ENCODE measurements around the gene KCTD7.
"Not testable (repeated sequence)": the region's sequence is repeated elsewhere in the genome, so short reads cannot be mapped to it uniquely, and the experiment has no call there.

KCTD7 gene
- total RNA-seq = 4.2 to 40.7 (median 37.7) reads per million in 3 experiments

DNA sequence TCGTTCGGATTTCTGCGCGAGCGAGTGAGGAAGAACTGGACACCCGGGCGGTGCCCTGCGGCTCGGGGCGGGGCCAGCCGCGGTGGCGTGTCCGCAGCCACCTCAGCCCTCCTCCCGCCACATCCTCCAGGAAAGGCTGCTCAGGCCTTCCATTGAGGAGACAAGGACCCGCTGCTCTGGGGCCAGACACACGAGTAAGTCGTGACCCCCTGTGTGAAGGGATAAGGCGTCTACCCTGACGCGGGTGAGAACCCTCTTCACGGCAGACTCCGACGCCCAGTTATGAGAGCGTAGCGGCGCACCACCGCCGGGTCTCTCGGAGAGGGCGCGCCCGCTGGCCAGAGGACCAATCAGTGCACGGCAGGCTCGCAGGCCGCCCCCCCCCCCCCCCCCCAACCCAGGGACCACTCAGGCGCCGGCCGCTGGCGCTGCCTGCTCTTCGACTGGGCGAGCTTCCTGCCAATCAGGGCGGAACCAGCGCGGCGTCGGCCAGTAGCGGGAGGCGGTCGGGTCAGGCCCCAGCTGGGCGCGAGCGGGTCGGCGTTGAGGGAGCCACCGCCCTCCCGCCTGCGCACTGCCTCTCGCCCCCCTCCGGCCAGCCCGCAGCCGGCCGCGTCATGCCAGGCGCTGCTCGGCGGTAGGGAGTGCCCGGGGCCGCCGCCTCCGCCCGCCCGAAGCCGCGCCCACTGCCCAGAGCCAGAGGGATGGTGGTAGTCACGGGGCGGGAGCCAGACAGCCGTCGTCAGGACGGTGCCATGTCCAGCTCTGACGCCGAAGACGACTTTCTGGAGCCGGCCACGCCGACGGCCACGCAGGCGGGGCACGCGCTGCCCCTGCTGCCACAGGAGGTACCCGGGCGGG is at the start of gene KCTD7:
KCTD7 (plus strand) TSS at position 521 of the 861 bp plus-strand sequence; CDS start at position 705, 184 bp downstream.
- DNase-seq = peak; percentile 94

DNA sequence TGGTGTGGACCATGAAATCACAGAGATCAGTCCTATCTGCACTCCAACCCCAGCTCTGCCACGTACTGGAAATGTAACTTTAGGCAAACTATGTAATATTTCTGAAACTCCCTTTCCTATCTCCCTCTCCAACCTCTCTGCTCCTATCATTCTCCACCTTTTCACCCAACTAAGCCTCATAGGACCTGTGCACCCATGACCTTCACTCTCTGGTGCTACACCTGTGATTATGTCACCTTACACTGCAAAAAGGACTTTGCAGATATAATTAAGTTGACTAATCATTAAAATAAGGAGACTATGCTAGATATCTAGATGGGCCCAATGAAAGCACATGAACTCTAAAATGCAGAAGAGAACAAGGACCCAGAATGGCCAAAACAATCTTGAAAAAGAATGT is 48.3 kb upstream of the KCTD7 start:
- not testable (repeated sequence) for DNase-seq

DNA sequence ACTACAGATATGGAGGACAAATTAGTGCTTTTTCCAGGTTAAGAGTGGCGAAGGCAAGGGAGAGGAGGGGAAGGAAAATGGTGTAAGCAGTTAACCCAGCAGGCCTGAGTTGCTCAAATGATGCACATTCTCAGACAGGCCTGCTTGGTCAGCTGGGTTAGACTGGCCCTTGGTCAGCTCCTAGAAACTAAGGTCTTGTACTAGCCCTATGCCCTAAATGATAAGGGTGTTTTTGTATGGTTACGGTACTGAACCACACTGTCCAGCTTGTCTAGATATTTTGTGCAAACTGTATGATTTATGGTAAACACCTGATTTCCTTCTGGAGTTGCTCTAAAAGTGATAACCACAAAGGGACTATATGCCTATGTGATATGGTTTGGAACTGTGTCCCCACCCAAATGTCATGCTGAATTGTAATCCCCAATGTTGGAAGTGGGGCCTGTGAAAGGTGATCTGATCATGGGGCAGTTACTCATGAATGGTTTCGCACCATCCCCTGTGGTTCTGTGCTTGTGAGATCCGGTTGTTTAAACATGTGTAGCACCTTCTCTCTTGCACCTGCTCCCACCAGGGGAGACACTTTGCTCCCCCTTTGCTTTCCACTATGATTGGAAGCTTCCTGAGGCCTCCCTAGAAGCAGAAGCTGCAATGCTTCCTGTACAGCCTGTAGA is 45.7 kb upstream of the KCTD7 start:
- not testable (repeated sequence) for DNase-seq

DNA sequence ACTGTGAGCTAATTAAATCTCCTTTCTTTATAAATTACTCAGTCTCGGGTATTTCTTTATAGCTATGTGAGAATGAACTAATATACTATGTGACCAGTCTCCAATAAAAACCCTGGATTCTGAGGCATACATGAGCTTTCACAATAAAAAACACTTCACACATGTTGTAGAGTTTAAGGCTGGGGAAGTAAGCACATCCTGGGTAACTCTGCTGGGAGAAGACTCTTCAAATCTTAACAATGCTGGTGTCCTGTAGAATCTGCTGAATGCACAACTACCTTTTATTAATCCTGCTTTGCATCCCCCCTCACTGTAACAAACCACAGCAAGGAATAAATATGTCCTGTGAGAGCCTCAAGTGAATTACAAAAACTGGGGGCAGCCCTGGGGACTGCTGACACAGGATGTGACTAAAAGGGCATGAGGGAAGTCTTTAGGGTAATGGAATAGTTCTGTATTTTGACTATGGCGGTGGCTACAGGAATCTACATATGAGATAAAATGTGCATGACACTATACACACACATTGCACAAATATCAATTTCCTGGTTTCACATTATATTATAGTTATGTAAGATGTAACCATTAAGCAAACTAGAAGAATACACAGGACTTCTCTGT is 45.1 kb upstream of the KCTD7 start:
- no peak for DNase-seq

DNA sequence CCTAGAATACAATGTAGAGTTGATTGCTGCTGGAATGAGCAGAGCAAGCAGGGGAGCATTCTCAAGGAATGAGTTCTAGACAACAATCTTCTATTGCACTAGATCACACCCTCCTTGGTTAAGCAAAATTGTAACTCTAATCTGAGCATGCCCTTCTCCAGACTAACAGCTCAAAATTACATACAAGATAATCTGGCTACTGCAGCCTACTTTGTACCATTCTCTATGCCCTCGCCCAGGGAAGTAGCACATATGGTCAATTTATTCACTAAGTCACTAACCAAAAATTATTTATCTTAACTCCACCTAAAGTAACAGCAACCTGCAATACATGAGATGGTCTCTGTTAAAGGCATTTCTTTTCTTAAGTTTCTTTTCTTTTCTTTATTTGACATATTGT is 42.5 kb upstream of the KCTD7 start:
- no peak for DNase-seq

DNA sequence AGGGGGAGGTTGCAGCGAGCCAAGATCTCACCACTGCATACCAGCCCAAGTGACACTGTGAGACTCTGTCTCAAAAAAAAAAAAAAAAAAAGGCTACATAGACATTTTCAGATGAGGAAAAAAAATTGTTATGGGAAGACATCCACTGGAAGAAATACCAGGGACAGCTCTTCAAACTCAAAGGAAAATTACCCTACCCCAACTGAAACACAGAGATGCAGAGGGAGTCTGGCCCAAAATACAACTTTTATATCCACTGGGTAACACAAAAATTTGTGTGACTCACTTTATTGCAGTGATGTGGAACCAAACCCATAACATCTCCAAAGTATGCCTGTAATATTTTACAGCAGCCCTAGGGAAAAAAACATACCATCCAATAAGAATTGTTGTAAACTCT is 40.5 kb upstream of the KCTD7 start:
- DNase-seq = not testable (repeated sequence)

DNA sequence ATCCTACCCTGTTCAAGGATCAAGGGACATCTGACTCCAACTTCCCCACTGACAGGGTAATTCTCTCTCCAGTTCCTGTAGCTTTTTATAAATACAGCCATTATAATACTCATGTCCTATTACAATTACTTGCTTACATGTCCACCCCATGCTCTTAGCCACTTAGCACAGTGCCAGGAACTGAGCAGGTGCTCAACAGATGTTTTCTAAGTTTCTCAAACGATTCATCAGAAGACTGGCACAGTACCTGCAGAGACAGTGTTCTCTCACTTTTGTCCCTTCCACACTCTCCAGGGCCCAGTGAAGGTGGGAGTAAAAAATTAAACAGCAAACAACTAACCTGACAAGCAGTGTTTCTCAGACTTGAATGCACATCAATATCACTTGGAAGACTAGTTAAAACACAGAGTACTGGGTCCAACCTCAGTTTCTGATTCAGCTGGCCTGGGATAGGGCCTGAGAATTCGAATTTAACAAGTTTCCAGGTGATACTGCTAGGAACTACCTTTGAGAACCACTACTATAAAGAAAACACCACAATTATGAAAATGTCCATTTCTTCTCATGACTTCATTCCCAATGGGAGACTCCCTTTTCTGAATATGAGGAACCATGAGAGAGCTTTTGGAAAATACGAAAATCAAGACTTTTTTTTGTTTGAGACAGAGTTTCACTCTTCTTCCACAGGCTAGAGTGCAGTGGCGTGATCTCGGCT is 39.7 kb upstream of the KCTD7 start:
- not testable (repeated sequence) for DNase-seq

DNA sequence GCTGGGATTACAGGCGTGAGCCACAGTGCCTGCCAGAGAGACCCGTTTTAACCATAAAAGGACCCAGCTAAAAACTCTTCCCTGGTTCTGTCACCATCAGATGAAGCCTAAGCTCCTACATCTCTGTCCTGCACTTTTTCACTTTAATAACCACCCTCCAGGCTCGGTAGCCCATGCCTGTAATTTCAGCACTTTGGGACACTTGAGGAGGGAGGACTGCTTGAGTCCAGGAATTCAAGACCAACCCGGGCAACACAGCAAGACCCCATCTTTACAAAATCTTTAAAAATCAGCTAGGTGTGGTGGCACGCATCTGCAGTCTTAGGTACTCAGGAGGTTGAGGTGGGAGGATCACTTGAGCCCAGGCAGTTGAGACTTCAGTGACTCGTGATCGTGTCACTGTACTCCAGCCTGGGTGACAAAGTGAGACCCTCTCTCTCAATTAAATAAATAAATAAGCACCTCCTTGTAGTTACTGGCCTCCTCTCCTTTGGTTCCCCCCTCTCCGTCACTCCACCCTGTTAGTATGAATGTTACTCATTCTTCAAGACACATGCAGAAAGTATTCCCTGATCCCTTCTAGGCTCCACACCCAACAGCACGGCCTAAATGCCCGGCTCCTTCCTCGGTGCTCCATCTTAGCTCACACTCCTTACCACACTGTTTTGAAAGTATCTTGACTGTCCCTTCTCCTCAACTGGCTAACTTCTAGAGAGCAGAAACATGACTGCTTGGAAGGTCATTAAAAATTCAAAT is 38.2 kb upstream of the KCTD7 start:
- DNase-seq = not testable (repeated sequence)

DNA sequence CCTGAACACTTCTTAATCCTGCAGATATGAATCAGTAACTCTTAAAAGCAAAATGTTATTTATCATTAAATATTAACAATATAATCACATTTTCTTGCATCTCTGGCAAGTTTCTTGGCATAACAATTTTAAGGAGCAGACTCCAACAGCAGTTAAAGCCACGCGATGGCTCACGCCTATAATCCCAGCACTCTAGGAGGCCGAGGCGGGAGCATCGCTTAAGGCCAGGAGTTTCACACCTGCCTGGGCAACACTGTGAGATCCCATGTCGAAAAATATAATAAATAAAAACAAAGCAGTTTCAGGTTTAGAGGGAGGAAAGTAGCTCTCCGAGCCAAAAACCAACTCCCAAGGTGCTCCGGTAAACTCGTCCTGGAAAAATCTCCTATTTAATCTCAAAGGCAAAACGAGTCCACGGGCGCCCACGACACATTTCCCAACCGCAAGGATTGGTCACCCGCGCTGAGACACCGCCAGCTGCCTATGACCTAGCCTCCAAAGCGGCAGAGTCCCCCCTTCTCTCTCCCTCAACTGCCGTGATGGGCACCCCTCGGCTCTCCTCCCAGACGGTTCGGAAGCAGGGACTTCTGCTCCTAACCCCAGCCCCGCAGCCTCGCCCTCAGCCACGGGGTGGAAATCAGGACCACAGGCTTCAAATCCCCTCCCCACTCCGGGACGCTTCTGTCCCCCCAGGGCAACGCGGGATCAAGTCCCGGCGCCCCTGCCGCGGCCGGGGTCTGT is 37.5 kb upstream of the KCTD7 start:
- DNase-seq = not testable (repeated sequence)

DNA sequence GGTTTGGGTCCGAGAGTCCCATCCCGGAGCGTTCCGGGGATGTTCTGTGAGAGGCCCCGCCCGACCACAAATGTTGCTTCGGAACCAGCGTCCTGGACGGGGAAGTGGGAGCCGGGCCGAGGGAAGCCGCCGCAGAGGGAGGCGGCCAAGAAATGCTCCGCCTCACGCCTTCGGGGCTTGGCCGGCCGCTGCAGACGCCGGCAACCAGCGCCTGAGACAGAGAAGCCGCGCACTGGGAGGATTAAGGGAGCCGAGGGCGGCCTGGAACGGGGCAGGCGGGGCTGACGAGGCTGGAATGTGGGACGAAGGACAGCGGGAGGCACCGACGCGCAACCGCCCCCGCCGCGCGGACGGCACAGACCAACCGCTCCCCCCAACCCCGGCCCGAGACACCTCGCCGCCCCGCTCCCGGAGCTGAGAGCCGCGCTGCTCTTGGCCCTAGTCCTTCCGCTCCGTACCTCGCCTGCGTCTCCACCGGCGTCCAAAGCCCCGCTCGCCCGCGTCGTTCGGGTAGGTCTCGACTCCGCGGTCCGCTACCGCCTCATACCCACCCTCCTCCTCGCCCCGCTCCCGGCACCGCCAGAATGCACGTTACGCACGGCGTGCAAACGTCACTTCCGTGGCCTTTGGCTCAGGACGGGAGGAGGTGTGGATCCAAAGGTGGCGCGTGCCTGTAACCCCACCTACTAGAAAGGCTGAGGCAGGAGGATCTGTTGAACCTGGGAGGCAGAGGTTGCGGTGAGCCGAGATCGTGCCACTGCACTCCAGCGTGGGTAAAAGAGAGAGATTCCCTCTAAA is 36.7 kb upstream of the KCTD7 start:
- peak; percentile 87 for DNase-seq

DNA sequence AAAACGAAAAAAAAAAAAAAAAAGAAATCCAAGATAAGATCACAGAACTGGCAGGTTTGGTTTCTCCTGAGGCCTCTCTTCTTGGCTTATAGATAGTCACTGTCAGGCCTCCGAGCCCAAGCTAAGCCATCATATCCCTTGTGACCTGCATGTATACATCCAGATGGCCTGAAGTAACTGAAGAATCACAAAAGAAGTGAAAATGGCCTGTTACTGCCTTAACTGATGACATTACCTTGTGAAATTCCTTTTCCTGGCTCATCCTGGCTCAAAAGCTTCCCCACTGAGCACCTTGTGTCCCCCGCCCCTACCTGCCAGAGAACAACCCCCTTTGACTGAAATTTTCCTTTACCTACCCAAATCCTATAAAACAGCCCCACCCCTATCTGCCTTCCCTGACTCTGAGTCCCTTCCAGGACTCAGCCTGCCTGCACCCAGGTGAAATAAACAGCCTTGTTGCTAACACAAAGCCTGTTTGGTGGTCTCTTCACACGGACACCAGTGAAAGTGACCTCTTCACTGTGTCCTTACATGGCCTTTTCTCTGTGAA is 36.0 kb upstream of the KCTD7 start:
- DNase-seq = not testable (repeated sequence)

DNA sequence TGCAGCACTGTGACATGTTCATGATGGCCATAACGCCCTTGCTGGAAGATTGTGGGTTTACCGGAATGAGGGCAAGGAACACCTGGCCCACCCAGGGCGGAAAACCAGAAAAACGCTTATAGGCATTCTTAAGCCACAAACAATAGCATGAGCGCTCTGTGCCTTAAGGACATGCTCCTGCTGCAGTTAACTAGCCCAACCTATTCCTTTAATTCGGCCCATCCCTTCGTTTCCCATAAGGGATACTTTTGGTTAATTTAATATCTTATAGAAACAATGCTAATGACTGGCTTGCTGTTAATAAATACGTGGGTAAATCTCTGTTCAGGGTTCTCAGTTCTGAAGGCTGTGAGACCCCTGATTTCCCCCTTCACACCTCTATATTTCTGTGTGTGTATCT is 34.6 kb upstream of the KCTD7 start:
- not testable (repeated sequence) for DNase-seq

DNA sequence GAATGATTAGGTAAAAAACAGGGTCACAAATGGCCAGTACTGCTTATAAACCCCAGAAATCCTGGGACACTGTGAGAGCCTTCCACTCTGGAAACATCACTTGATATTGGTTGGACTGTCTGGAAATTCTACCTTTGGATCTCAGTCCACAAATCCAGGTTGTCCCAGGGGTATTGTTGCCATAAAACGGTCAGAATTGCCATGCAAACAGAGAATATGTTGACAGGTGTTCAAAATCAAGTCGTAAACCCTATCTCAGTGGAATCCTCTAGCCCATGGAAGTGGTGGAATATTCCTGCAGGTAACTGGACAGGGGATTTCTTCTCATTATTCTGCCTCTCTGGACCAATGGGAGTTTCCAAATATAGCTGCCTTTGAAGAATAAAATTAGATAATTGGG is 31.2 kb upstream of the KCTD7 start:
- no peak for DNase-seq

DNA sequence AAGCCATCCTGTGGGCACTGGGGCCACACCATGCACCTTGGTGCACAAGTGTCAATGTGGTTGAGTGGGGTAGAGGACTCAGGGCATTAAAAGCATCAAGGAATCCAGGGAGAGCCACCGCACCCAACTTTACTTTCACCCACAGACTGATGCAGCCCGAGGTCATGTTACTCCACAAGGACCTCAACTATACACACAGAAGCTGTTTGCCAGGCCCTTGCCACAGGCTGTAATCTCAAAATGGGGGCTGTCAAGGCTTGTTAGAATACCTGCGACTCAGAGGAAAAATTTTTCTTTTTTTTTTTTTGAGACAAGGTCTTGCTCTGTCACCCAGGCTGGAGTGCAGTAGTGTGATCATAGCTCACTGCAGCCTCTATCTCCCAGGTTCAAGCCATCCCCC is 26.5 kb upstream of the KCTD7 start:
- DNase-seq = no peak

DNA sequence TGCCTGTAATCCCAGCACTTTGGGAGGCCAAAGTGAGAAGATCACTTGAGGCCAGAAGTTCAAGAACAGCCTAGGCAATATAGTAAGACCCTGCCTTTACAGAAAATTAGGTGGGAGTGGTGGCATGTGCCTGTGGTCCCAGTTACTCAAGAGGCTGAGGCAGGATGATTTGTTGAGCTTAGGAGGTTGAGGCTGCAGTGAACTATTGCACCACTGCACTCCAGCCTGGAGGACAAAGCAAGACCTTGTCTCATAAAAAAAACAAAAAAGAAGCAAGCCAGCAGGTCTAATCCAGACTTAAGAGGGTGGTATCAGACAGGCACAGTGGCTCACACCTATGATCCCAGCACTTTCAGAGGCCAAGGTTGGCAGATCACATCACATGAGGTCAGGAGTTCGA is 24.5 kb upstream of the KCTD7 start:
- DNase-seq = no peak

DNA sequence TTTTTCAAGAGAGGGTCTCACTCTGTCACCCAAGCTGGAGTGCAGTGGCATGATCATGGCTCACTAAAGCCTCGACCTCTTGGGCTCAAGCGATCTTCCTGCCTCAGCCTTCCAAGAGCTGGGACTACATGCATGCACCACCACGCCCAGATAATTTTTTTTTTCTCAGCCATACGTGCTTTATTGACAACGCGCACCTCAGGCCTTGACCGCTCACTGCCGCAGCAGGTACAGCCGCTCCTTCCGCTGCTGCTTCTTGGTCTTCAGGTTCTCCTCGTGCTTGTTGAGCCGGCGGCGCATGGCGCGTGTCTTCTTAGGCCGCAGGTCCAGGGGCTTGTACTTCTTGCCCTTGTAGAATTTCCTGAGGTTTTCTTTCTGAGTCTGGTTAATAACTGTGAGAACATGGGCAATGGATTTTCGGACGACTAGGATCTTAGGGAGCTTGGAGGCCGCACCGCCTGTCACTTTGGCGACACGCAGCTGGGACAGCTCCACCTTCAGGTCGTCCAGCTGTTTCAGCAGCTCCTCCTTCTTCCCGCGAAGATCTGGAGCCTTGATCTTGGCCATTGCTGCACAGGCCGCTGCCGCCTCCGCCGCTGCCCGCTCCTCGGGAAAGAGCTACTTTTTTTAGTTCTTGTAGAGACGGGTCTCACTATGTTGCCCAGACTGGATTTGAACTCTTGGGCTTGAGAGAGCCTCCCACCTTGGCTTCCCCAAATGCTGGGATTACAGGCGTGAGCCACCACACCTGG is 22.0 kb upstream of the KCTD7 start:
- DNase-seq = not testable (repeated sequence)

DNA sequence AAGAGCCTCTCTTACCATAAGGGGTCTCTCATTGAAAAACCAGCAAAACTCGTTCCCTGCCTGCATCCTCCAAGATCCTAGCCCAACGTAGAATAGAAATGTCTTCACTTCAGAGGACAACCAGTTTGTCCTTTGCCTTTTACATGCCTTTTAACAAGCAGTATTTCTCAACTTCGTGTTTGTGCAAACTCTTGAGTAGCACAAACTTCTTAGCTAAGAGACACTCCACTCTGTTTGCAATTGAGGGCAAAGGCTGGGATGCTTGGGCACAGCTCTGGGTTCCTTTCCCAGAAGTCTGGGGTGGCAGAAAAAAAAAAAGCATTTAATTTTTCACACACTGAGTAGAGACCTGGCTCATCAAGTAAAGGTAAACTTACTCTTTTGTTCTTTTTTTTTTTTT is 19.5 kb upstream of the KCTD7 start:
- no peak for DNase-seq

DNA sequence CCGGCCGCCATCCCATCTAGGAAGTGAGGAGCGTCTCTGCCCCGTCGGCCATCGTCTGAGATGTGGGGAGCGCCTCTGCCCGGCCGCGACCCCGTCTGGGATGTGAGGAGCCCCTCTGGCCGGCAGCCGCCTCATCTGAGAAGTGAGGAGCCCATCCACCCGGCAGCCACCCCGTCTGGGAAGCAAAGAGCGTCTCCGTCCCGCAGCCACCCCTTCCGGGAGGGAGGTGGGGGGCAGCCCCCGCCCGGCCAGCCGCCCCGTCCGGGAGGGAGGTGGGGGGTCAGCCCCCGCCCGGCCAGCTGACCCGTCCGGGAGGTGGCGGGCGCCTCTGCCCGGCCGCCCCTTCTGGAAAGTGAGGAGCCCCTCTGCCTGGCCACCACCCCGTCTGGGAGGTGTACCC is 14.1 kb upstream of the KCTD7 start:
- DNase-seq = not testable (repeated sequence)

DNA sequence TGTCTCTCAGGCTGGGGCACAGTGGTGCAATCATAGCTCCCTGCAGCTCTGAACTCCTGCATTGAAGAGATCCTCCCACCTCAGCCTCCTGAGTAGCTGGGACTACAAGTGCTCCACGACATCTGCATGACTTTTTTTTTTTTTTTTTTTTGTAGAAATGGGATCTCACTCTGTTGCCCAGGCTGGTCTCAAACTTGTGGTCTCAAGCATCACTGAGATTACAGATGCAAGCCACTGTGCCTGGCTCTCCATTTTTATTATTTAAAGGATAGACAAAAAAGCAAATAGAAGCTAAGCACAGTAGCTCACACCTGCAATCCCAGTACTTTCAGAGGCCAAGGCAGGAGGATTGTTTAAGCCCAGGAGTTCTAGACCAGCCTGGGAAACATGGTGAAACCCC is 13.0 kb upstream of the KCTD7 start:
- no peak for DNase-seq

Measured in central memory CD4-positive, alpha-beta T cell (primary cell).